ENCODE data around the gene GRIN3A.

GRCh38 chr9:101582553-101582952 is 155.9 kb downstream of the GRIN3A start:
- no peak for TF ChIP-seq CTCF (IDR thresholded peaks at IDR 0.05; ENCODE audit: low read depth, low read length, poor library complexity, severe bottlenecking)
- TF ChIP-seq EZH2phosphoT487 (IDR thresholded peaks at IDR 0.05; ENCODE audit: borderline replicate concordance, low read length): no peak
